Thyroid gland (tissue), 4 donors: Measurements from ENCODE around the gene AGPAT1.

Experiments used
- CTCF ChIP-seq, 6 experiments: fragments of 200-600 bp in 3 of 6; fragments of 450-650 bp in 3 of 6; sonication (generic) in 3 of 6; IDR thresholded peaks; one replicate each; pipeline ENCODE4 v1.5.1; 2016 to 2019; ENCODE audit warnings: antibody characterized with exemption in 6 of 6, mild to moderate bottlenecking in 2 of 6, inconsistent platforms in 1 of 6, moderate library complexity in 1 of 6
- POLR2A ChIP-seq, 2 donors: fragments of 450-650 bp; IDR thresholded peaks; one replicate each; pipeline ENCODE4 v1.6.1; 2017; ENCODE audit warnings: antibody characterized with exemption in 2 of 2, mild to moderate bottlenecking in 2 of 2, moderate library complexity in 1 of 2

GRCh38 chr6:32184084-32184640 lies 8.3 kb upstream of the AGPAT1 start, which contains the start of gene AGER:
- TF ChIP-seq CTCF (IDR thresholded peaks at IDR 0.05) (no peak), POLR2A (IDR thresholded peaks at IDR 0.05) (no peak)
